HG03432 (cell line): ENCODE results near the gene CCNY.
A peak's percentile ranks its signal among the peaks of the same experiment; 100 is the strongest.
"Not testable (repeated sequence)": the region's sequence is repeated elsewhere in the genome, so short reads cannot be mapped to it uniquely, and the experiment has no call there.

Experiments
- ATAC-seq: cut with Tn5 transposase; IDR thresholded peaks from one replicate; pipeline ENCODE4 v1.9.1; 2021; ENCODE audit warnings: mild to moderate bottlenecking, moderate library complexity; ENCODE audit not compliant: unreplicated experiment

Gene CCNY

GRCh38 chr10:35336084-35336831, at the start of gene CCNY:
CCNY (plus strand) TSS chr10:35336509; CDS start chr10:35337054, 545 bp downstream.
- ATAC-seq, result peak; percentile 71

GRCh38 chr10:35289198-35289597, 47.1 kb upstream of the CCNY start:
- no peak for ATAC-seq

- ATAC-seq, result no peak
These were observed 41.8 kb upstream of the CCNY start for GRCh38 chr10:35294506-35294905.

GRCh38 chr10:35299016-35299415, 37.3 kb upstream of the CCNY start:
- ATAC-seq, result no peak

GRCh38 chr10:35300063-35300699, 36.1 kb upstream of the CCNY start:
- peak; percentile 98 for ATAC-seq

- no peak for ATAC-seq
These were observed 31.7 kb upstream of the CCNY start for GRCh38 chr10:35304649-35305048.

- no peak for ATAC-seq
These were observed 29.5 kb upstream of the CCNY start for GRCh38 chr10:35306852-35307251.

GRCh38 chr10:35307297-35307696, 29.0 kb upstream of the CCNY start:
- no peak for ATAC-seq

GRCh38 chr10:35308809-35309208, 27.5 kb upstream of the CCNY start:
- no peak for ATAC-seq

- not testable (repeated sequence) for ATAC-seq
These were observed 22.2 kb upstream of the CCNY start for GRCh38 chr10:35314142-35314541.

GRCh38 chr10:35315235-35315634, 21.1 kb upstream of the CCNY start:
- ATAC-seq, result not testable (repeated sequence)

GRCh38 chr10:35316218-35316967, 19.9 kb upstream of the CCNY start:
- ATAC-seq, result peak; percentile 76

GRCh38 chr10:35318551-35318950, 17.8 kb upstream of the CCNY start:
- no peak for ATAC-seq

- no peak for ATAC-seq
These were observed 16.0 kb upstream of the CCNY start for GRCh38 chr10:35320341-35320740.

GRCh38 chr10:35322636-35323035, 13.7 kb upstream of the CCNY start:
- no peak for ATAC-seq

- ATAC-seq, result no peak
These were observed 12.1 kb upstream of the CCNY start for GRCh38 chr10:35324196-35324595.

- no peak for ATAC-seq
These were observed 9.7 kb upstream of the CCNY start for GRCh38 chr10:35326466-35327235.

GRCh38 chr10:35327790-35328403, 8.4 kb upstream of the CCNY start:
- no peak for ATAC-seq

- ATAC-seq, result no peak
These were observed 7.8 kb upstream of the CCNY start for GRCh38 chr10:35328404-35329037.

- ATAC-seq, result no peak
These were observed 6.8 kb upstream of the CCNY start for GRCh38 chr10:35329520-35329919.
